ENCODE data around the gene WNK1. TPM values are rescaled to one million over a fixed set of nuclear protein-coding genes. Genes with fewer than 3 reads are reported as not detected.
"Not testable (repeated sequence)": the region's sequence is repeated elsewhere in the genome, so short reads cannot be mapped to it uniquely, and the experiment has no call there.

Gene WNK1
- polyA plus RNA-seq, 1 donor (not counting 4 experiments of a cell fraction or from before 2014, with no cell fraction given), result 72.3 TPM

- Histone ChIP-seq H3K4me2 (ENCODE audit: control insufficient read depth, extremely low read depth, insufficient read depth, low read depth, low read length) (no peak overlapping the region), H4K20me1 (ENCODE audit: control insufficient read depth, extremely low read depth, insufficient read depth, low read length) (no peaks in the 10 kb centered on the region), H3K4me1 (ENCODE audit: control insufficient read depth, extremely low read depth, insufficient read depth, low read length) (peaks cover 48% of the 10 kb centered on the region), H3K36me3 (ENCODE audit: control insufficient read depth in 2 of 2, extremely low read depth in 1 of 2, insufficient read depth in 2 of 2, low read length in 2 of 2) (no peaks in the 10 kb centered on the region), H3K27me3 (ENCODE audit: control insufficient read depth, extremely low read depth, insufficient read depth, low read length) (no peaks in the 10 kb centered on the region), H3K9me1 (ENCODE audit: control insufficient read depth, extremely low read depth, insufficient read depth, low read length) (no peaks in the 10 kb centered on the region), H2AFZ (ENCODE audit: control insufficient read depth, low read length) (no peak overlapping the region), H3K27ac (ENCODE audit: control insufficient read depth, insufficient read depth, low read length) (peak overlapping the region; percentile 23), H3K4me3 (ENCODE audit: control insufficient read depth in 2 of 3, extremely low read depth in 1 of 3, insufficient read depth in 2 of 3, low read depth in 1 of 3, low read length in 3 of 3) (no peak overlapping the region), H3K9me3 (ENCODE audit: control insufficient read depth, low read depth, low read length) (no peaks in the 10 kb centered on the region), H3K9ac (ENCODE audit: control insufficient read depth, extremely low read depth, insufficient read depth, low read length) (no peak overlapping the region), H3K79me2 (ENCODE audit: control insufficient read depth, insufficient read depth, low read length) (peaks cover 49% of the 10 kb centered on the region)
- no peak for TF ChIP-seq CTCF (optimal IDR thresholded peaks at IDR 0.05 in 1 of 3, IDR thresholded peaks at IDR 0.05 in 1 of 3, conservative IDR thresholded peaks at IDR 0.05 in 1 of 3; ENCODE audit: extremely low read depth in 1 of 3, insufficient read depth in 2 of 3, low read length in 3 of 3)
- TF ChIP-seq EZH2 (IDR thresholded peaks at IDR 0.05; ENCODE audit: low read length), result no peak
- DNase-seq (ENCODE audit: low read depth, low spot score) (no peak), FAIRE-seq (no peak)
- dilution Hi-C loops (cut with MboI; ENCODE audit: extremely low pct_ligation_motif_present, low sequenced_read_pairs), result no loop called here
Measured at GRCh38 chr12:848882-849527, 96.6 kb downstream of the WNK1 start.

GRCh38 chr12:849733-850437 lies 97.5 kb downstream of the WNK1 start:
- H3K9me3 ChIP-seq (ENCODE audit: control insufficient read depth, low read depth, low read length); H4K20me1 ChIP-seq (ENCODE audit: control insufficient read depth, extremely low read depth, insufficient read depth, low read length); FAIRE-seq; H2AFZ ChIP-seq (ENCODE audit: control insufficient read depth, low read length); H3K36me3 ChIP-seq (ENCODE audit: control insufficient read depth in 2 of 2, extremely low read depth in 1 of 2, insufficient read depth in 2 of 2, low read length in 2 of 2); H3K4me3 ChIP-seq (ENCODE audit: control insufficient read depth in 2 of 3, extremely low read depth in 1 of 3, insufficient read depth in 2 of 3, low read depth in 1 of 3, low read length in 3 of 3); H3K27ac ChIP-seq (ENCODE audit: control insufficient read depth, insufficient read depth, low read length); H3K9ac ChIP-seq (ENCODE audit: control insufficient read depth, extremely low read depth, insufficient read depth, low read length); DNase-seq (ENCODE audit: low read depth, low spot score); H3K4me2 ChIP-seq (ENCODE audit: control insufficient read depth, extremely low read depth, insufficient read depth, low read depth, low read length); H3K9me1 ChIP-seq (ENCODE audit: control insufficient read depth, extremely low read depth, insufficient read depth, low read length); dilution Hi-C loops (cut with MboI; ENCODE audit: extremely low pct_ligation_motif_present, low sequenced_read_pairs); H3K27me3 ChIP-seq (ENCODE audit: control insufficient read depth, extremely low read depth, insufficient read depth, low read length): not testable (repeated sequence)
- Histone ChIP-seq H3K79me2 (ENCODE audit: control insufficient read depth, insufficient read depth, low read length) (peaks cover 47% of the 10 kb centered on the region), H3K4me1 (ENCODE audit: control insufficient read depth, extremely low read depth, insufficient read depth, low read length) (peaks cover 48% of the 10 kb centered on the region)

All from keratinocyte (primary cell).